ENCODE results near the gene CDC42BPG.

CDC42BPG gene, protein sequence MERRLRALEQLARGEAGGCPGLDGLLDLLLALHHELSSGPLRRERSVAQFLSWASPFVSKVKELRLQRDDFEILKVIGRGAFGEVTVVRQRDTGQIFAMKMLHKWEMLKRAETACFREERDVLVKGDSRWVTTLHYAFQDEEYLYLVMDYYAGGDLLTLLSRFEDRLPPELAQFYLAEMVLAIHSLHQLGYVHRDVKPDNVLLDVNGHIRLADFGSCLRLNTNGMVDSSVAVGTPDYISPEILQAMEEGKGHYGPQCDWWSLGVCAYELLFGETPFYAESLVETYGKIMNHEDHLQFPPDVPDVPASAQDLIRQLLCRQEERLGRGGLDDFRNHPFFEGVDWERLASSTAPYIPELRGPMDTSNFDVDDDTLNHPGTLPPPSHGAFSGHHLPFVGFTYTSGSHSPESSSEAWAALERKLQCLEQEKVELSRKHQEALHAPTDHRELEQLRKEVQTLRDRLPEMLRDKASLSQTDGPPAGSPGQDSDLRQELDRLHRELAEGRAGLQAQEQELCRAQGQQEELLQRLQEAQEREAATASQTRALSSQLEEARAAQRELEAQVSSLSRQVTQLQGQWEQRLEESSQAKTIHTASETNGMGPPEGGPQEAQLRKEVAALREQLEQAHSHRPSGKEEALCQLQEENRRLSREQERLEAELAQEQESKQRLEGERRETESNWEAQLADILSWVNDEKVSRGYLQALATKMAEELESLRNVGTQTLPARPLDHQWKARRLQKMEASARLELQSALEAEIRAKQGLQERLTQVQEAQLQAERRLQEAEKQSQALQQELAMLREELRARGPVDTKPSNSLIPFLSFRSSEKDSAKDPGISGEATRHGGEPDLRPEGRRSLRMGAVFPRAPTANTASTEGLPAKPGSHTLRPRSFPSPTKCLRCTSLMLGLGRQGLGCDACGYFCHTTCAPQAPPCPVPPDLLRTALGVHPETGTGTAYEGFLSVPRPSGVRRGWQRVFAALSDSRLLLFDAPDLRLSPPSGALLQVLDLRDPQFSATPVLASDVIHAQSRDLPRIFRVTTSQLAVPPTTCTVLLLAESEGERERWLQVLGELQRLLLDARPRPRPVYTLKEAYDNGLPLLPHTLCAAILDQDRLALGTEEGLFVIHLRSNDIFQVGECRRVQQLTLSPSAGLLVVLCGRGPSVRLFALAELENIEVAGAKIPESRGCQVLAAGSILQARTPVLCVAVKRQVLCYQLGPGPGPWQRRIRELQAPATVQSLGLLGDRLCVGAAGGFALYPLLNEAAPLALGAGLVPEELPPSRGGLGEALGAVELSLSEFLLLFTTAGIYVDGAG (N-terminal part only)

DNA sequence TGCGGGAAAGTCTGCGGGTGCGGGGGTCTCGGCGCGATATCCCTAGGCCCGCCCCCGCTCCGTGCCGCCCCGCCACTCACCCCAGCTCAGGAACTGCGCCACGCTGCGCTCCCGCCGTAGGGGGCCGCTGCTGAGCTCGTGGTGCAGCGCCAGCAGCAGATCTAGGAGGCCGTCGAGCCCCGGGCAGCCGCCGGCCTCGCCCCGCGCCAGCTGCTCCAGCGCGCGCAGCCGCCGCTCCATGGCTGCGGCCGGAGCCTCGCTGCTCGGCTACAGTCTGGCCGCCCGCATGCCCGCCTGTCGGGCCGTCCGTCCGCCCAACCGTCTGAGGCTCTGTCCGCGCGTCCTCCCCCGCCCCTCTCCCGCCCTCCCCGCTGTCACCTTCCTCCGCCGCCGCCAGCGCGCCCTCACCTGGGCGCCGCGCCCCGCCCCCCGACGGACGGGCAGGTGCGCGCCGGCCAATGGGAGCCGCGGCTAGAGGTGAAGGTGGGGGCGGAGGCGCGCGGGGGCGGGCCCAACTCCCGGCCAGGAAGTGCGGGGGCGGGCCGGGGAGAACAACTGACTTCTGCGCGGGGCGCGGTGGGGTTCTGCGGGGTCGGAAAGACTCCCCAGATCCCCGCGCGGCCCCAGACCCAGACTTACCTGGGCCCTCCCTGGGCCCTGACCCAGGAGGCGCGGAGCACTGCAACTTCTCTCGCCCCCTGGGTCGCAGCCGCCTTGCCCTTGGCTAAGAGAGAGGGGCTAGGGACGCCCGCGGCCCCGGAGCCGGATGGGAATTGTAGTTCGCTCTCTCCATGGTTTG, at the start of gene CDC42BPG:
CDC42BPG (minus strand) TSS at position 324 of the 799 bp plus-strand sequence; CDS start at position 240, 84 bp downstream.
- no peak for DNase-seq (ENCODE audit: low read depth in 2 of 2)

DNA sequence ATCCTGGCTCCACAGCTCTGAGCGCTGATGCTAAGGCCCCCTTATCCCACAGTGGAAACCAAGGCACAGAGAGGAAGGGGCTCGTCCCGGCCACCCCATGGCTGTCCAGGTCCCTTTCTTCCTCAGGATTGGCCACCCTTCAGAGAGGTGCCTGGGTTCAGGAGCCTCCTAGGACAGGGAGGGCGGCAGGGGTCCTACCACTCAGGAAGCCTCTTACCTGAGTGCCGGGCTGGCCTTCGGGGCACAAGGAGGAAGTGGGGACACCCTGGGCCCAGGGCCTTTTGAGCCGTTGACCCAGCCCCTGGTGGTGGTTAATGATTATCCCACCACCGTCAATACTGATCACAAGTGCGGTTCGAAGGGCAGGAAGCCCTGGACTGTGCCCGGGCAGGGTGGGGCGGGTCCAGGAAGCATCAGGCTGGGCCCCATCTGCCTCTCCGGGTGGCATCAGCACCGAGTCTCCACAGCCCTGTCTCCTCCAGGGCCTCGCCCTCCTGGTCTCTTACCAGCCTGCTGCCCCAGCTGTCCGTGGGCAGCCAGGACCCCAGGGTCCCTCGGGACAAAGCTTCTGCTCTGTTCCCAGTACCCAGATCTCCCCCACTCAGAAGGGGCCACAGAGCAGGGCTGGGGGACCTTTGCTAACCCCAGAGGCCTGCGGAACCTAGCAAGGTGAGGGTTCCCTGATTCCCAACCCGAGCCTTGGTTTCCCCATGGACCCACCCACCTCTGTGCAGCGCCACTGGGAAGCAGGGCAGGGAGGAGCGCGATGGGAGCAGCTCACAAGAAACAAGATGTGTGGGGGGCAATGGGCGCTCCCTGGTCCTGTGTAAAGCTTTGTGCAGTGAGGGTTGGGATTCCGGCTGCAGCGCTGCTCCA, 49.0 kb upstream of the CDC42BPG start:
- DNase-seq (ENCODE audit: low read depth in 2 of 2) = no peak

DNA sequence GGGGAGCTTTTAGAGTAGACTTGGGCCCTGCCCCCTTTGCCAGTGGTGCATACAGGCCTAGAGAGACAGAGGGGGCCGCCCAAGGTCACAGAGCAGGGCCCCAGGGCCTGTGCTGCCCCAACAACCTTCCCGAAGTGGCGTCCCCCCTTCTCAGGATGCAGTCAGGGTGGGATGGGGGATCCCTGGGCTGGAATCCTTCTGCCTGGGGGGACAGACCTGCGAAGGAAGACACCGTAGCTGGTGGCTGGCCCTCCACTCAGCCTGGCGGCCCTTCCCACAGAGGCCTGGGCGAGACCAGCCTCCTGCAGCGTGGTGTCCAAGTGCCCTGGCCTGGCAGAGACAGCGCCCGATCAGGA, 48.4 kb upstream of the CDC42BPG start:
- no peak for DNase-seq (ENCODE audit: low read depth in 2 of 2)

DNA sequence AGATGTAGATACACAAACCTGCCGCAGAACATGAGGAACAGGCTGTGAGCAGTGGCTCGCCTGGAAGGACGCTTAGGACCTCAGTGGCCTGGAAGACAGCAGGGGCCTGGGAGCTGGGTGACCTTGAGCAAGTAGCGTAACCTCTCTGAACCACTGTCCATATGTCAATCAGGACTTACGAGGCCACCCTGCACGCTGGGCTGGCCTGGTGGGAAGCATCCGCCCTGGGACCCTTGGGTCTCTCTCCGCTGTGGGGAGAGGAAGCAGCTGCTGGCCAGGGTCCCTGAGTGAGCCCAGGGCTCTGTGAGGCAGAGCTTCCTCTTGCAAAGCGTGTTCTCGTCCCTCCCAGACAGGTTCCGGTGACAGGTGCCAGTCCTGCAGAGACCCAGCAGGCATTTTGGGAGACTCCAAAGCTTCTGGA, 48.0 kb upstream of the CDC42BPG start:
- no peak for DNase-seq (ENCODE audit: low read depth in 2 of 2)

DNA sequence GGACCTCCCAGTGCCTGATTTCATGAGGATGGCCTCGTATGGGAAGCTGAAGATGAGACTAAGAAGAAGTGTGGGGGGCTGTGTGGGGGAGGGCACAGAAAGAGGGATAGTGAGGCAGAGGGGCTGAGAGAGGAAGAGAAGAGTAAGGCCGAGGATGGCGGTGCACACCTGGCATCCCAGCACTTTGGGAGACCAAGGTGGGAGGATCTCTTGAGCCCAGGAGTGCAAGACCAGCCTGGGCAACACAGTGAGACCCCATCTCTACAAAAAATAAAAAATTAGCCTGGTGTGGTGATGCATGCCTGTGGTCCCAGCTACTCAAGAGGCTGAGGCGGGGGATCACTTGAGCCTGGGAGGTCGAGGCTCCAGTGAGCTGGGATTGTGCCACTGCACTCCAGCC, 47.4 kb upstream of the CDC42BPG start:
- DNase-seq (ENCODE audit: low read depth in 2 of 2) = no peak

DNA sequence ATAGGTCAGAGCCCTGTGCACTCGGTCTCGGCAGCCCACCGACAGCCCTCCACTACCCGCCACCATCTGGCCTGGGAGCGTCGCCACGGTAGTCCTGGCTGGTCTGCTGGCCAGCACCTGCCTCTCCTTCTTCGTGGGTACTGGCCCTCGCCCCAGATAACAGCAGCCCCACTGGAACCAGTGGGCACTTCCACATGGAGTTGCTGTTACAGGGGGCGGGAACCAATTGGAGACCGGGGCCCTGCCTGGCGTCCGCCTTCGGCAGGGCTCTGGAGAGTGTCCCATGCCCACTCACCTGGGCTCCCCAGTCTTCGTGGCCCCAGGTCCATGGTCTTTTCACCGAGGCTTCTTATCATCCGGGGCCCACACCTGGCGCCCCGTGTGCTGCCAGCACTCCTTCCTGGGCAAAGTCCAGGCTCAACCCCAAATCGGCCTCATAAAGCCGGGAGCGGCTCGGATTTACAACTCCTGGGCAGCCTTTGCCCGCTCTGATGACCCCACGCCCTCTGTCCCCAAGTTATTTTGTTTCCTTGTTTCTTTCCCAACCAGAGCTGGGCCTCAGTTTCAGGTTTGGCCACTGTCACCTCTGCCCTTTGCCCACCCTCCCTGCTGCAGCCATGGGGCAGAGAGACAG, 46.9 kb upstream of the CDC42BPG start:
- no peak for DNase-seq (ENCODE audit: low read depth in 2 of 2)

DNA sequence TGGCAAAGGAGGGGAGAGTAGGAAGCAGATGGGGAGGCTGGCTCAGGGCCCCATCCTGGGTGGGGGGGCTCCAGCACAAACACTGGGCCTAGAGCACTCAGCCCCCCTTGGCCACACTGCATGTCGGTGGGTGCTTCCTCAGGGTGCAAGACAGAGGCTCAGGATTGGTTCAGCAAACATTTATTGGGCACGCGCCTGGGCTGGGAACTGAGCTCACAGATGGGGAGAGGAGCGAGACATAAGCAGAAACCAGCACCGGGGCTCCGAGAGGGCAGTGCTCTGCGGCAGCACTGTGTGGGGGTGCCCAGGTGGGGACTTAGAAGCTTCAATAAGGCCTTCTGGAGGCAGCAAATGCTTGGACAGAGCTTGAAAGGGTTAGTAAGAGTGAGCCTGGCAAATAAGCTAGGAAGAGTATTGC, 46.1 kb upstream of the CDC42BPG start:
- DNase-seq (ENCODE audit: low read depth in 2 of 2) = no peak

DNA sequence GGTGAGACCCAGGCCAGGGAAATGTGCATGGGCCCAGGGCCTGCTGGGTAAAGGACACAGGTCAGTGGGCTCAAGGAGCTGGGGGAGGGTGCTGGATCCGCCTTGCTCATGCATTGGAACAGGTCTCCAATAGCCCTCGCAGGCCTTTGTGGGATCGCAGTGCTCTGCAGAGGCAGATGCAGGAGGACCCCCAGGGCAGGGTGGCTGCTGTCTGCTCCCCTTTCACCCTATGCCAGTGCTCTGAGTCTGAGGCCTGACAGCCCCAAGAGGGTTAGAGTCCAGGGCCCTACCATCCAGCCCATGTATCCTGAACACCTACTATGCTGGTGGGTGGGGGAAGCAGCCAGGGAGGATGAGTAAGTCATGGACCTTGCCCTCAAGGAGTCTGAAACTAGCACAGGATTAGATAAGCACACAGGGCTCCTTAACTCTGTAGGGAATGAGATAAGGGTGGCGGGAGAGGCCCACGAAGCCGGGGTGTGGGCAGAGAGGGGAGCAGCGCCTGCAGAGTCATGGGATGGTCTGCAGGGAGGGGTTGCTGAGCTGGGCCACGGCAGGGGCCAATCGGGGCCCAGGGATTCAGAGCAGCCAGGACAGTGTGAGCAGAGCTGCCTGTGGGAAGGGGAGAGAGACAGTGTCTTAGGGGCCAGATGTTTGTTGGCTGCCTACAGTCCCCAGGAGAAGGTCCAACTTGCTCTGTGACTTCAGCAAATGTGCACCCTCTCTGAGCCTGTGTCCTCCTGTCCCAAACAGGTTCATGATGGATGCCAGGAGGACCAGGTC, 44.5 kb upstream of the CDC42BPG start:
- DNase-seq (ENCODE audit: low read depth in 2 of 2) = no peak

DNA sequence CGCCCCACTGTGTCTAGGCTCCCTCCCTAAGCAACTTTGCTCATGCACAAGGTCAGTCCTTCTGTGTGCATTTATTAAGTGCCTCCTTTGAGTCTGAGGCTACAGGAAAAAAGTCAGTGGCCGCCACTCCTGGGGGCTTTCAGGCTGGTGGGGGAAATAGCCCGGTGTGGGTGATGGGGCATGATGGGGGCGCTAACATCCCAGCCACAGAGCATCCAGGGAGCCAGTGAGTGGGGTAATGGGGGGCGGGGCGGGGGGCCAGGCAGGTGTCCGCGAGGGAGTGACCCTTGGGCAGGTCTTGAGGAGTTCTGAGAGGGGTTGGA, 43.9 kb upstream of the CDC42BPG start:
- DNase-seq (ENCODE audit: low read depth in 2 of 2) = no peak

DNA sequence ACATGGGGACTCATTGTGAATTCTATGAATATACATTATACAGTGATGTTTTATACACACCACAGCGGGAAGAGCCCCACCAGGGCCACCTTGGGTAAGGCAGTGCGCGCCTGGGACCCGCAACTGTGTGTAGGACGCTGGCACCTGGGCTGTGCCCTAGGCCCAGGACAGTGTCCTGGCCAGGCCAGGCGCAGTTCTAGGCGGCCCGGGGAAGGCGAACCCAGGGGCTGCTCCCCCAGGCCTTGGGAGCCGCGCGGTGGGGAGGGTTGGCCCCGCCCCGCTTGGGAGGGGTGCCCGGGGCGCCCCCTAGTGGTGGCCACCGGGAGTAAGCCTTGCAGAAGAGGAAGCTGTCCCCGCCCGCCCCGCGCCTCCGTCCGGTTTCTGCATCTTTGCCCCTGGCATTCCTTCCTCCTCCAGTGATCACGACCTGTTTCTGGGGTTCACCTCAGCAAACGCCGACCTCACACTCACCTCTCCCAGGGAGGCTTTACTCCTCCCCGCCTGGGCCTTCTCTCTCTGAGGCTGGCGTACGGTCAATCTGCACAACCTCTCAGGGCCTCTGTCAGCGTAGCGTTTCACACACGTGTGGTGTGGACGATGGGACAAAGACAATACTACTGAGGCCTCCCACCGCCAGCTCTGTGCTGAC, 43.4 kb upstream of the CDC42BPG start:
- DNase-seq (ENCODE audit: low read depth in 2 of 2) = peak; percentile 61 to 78

DNA sequence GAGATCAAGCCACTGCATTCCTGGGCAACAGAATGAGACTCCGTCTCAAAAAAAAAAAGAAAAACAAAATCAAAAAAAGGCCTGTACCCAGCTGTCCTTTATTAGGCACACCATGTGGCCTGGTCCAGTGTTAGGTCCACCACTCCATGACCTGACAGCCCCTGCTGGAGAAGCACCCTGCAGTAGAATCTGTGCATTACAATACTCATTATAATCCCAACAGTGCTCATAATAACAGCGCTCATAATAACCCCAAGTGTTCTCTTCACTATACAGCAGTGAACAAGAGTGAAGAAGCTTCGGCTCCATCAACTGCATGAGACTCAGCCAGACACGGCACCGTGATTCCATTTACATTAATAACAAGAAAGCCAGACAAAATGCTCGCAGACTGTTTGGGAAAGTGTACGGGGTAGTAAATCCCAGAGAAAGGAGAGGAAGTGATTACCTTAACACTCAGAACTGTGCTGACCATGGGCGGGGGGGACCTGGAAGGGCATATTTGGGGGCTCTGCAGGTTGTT, 42.8 kb upstream of the CDC42BPG start:
- DNase-seq (ENCODE audit: low read depth in 2 of 2) = no peak

DNA sequence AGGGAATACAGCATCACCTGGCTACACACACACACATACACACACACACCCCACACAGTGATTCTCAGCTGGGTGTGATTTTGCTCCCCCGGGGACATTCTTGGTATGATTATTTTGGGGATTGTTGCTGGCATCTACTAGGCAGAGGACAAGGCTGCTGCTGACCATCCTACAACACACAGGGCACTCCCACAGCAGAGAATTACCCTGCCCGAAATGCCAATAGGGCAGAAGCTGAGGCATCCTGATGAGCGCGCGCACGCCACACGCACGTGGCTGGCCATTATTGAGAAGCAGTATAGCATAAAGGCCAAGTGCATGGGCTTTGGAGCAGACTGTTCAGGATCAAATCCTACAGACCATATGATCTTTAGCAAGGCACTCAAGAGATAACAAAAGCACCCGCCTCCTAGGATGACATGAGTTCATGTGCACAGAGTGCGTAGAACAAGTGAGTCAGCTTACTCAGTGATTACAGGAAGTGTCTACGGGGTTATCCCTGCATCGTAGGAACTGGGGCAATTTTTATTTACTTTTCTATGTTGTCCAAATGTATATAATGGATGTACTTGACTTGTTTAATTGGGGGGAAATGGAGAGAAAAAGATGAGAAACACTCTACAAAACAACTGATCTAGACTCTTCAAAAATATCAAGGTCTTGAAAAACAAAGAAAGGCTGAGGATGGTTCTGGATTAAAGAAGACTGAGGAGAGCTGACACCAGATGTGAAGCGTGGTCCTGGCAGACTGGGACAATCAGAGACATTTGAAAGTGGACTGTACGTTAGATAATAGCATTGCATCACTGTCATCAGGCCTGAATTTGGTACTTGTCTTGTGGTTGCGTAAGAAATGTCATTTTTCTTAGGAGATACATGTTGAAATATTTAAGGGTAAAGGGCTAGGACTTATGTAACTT, 41.2 kb upstream of the CDC42BPG start:
- no peak for DNase-seq (ENCODE audit: low read depth in 2 of 2)

DNA sequence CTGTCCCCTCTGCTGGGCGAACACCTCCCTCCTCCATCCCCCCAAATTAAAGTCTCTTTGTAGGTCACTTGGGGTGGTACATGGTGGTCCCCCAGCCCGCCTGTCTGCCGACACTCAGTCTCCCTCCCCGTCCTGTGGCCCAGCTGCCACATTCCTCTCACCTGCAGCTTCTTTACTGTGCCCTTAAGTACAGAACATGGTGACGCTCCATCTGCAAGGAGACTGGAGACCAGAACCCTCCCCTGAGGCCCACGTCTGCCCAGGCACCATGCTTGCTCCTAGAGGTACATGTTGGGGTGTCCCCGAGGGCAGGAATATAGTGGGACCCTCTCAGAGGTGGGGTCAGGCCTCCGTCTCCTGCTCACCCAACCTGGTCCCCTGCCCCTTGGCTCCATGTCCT, 39.6 kb upstream of the CDC42BPG start:
- DNase-seq (ENCODE audit: low read depth in 2 of 2) = no peak

DNA sequence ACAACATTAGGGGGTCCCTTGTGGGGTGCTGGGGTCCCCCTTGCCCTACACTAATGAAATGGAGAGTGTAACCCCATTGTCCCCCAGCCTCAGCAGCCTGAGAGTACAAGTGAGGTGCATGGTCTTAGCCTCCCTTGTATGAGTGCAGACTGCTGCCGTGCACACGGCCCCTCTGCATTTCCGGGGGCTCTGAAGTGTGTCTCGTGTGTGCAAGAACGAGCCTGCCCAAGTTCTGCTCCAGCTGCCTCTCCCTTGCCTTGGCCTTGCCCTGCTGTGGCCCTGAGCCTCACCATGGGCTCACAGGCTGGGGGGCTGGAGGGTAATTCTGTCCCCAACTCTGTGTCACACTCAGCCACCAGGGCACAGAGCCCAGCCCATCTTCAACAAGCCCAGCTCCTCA, 39.1 kb upstream of the CDC42BPG start:
- DNase-seq (ENCODE audit: low read depth in 2 of 2) = no peak

DNA sequence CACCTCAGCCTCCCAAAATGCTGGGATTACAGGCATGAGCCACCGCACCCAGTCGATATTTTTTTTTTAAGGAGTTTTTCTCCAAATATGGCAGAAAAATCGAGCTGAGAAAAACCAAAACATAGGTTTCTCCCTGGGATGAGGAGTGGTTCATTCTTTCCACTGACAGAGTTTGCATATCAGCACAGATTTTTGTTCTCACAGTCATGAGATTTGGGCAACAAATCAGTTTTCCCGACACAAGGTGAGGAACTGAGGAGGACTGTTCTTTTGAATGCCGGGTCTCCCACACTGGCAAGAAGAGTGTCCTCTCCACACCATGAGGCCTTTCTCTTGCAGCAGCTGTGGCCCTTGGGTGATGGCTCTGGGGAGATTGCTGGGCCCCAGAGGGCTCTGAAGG, 37.8 kb upstream of the CDC42BPG start:
- DNase-seq (ENCODE audit: low read depth in 2 of 2) = no peak

DNA sequence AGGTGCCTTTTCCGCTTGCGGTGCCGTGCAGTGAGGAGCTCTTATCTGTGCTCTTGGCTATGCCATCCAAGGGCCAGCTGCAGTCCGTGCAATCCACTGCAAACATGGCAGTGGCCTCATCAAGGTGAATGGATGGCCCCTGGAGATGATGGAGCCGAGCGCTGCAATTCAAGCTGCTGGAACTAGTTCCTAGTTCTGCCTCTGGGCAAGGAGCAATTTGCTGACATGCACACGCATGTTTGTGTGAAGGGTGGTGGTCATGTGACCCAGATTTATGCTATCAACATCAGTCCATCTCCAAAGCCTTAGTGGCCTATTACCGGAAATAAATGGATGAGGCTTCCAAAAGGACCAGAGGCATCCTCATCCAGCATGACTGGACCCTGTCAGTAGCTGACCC, 37.0 kb upstream of the CDC42BPG start:
- DNase-seq (ENCODE audit: low read depth in 2 of 2) = no peak
